Colonic mucosa (tissue), 4 donors: ENCODE data around the gene CMC2. TPM values are rescaled to one million over a fixed set of nuclear protein-coding genes. Genes with fewer than 3 reads are reported as not detected.

Experiments
- DNase-seq: peaks from one replicate; pipeline ENCODE4 v3.0.0-alpha.2; 2020
- H3K27ac ChIP-seq: fragments of 200-600 bp; one replicate; pipeline ENCODE4 v1.8.0; 2021
- H3K27me3 ChIP-seq: fragments of 200-600 bp; one replicate; pipeline ENCODE4 v1.8.0; 2021
- H3K36me3 ChIP-seq: fragments of 200-600 bp; one replicate; pipeline ENCODE4 v1.8.0; 2021
- H3K4me1 ChIP-seq: fragments of 200-600 bp; one replicate; pipeline ENCODE4 v1.8.0; 2021; ENCODE audit warnings: mild to moderate bottlenecking
- H3K4me3 ChIP-seq: fragments of 200-600 bp; one replicate; pipeline ENCODE4 v1.8.0; 2021
- H3K9ac ChIP-seq, 2 donors: one replicate each; pipeline ENCODE4 v1.7.0; 2013; ENCODE audit warnings: control low read depth in 2 of 2, low read depth in 2 of 2, low read length in 2 of 2
- H3K9me3 ChIP-seq: fragments of 200-600 bp; one replicate; pipeline ENCODE4 v1.8.0; 2021
- intact Hi-C: fragments of 100-400 bp; cut with DNase I; formaldehyde crosslinking; loops from one replicate; pipeline ENCODE4 v1.14.1; 2022
- total RNA-seq, 2 donors: library from RNA; stranded (reverse); fragmentation: NEBNext Ultra II Directional in 1 of 2; extraction: Animal tissue kit (Norgen Biotek cat#: 25700) in 1 of 2; gene quantifications; one replicate each; pipeline ENCODE4 v1.2.1, GENCODE V29; 2021
- TF ChIP-seq, protein P1 (sequence below): fragments of 200-600 bp; IDR thresholded peaks from one replicate; pipeline ENCODE4 v1.8.0; 2022; ENCODE audit warnings: antibody characterized with exemption, mild to moderate bottlenecking
- donor health status: healthy.
- donor health status: DM: no; HTN: no; CAD: no.
- donor health status: DM: no; HTN: no; CAD: no.

The CMC2 gene
- total RNA-seq, 2 donors from 2014 or later = 59.4 to 81.6 TPM

DNA sequence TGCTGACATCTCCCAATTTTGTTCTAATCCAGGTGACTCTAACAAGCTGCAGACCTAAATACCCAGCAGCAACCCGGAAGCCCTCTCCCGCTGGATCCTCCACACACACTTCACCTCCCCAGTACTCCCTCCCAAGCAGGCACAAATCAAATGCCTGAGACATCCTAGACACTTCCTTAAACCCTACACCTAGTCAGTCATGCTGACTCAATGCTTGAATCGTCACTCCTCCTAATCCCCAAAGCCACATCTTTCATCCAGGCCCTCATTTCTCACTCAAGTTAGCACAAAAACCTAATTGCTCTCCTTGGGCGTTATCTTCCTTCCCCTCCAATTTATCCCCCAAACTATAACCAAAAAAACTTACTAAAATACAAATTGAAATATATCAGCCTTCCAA is 32.7 kb downstream of the CMC2 start:
- Histone ChIP-seq H3K9me3 (no peaks in the 10 kb centered on the region), H3K36me3 (no peaks in the 10 kb centered on the region)
- TF ChIP-seq, protein P1, sequence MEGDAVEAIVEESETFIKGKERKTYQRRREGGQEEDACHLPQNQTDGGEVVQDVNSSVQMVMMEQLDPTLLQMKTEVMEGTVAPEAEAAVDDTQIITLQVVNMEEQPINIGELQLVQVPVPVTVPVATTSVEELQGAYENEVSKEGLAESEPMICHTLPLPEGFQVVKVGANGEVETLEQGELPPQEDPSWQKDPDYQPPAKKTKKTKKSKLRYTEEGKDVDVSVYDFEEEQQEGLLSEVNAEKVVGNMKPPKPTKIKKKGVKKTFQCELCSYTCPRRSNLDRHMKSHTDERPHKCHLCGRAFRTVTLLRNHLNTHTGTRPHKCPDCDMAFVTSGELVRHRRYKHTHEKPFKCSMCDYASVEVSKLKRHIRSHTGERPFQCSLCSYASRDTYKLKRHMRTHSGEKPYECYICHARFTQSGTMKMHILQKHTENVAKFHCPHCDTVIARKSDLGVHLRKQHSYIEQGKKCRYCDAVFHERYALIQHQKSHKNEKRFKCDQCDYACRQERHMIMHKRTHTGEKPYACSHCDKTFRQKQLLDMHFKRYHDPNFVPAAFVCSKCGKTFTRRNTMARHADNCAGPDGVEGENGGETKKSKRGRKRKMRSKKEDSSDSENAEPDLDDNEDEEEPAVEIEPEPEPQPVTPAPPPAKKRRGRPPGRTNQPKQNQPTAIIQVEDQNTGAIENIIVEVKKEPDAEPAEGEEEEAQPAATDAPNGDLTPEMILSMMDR = no peak

DNA sequence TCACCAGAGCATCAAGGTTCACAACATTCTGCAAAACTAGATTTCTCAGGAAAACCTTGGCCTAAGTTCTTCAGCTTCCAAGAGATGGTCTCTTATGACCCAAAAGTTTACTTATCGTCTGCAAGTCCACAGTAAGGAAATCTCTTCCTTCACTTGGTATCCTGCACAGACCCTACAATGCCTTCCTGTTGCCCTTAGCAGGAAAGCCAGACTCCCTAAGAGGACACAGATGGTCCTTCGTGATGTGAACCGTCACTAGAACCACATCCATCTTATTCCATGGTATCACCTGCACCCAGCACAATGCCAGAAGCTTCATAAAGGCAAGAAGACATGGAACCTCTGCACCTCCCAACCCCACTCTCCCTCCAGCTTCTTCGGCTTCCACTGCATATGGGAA is 34.1 kb downstream of the CMC2 start:
- DNase-seq = no peak
- H3K4me1 ChIP-seq = no peaks in the 10 kb centered on the region
- H3K9me3 ChIP-seq = no peaks in the 10 kb centered on the region
- no peak overlapping the region for H3K27ac ChIP-seq
- no peaks in the 10 kb centered on the region for H3K36me3 ChIP-seq
- no peak overlapping the region for H3K4me3 ChIP-seq
- H3K9ac ChIP-seq = no peak overlapping the region
- no peaks in the 10 kb centered on the region for H3K27me3 ChIP-seq
- TF ChIP-seq, protein P1 = no peak
- intact Hi-C loops = no loop called here

More for the DNA sequence above, 32.7 kb downstream of the CMC2 start:
- H3K27me3 ChIP-seq = no peaks in the 10 kb centered on the region
- no peak overlapping the region for H3K9ac ChIP-seq
- intact Hi-C loops = no loop called here
- DNase-seq = no peak
- H3K27ac ChIP-seq = no peak overlapping the region
- H3K4me1 ChIP-seq = no peaks in the 10 kb centered on the region
- no peak overlapping the region for H3K4me3 ChIP-seq

DNA sequence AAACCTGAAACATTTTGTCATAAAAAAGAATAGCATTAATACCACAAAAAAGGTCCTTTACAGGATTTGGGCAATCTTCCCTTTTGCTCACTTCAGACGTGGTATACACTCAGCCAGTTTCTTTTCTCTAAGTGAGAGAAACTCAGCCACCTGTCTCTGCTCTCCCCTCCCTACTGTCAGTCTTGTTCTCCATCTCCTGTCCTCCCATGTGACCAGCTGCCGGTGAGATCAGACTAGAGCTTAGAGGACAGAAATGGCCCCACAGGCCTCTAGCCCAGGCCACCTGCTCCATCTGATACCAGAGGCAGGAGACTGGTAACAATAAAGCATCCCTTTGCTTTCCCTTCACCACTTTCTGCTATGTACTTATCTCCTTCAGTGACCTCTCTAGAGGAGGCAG is 34.9 kb downstream of the CMC2 start:
- DNase-seq = no peak
- TF ChIP-seq, protein P1 = no peak
- H3K36me3 ChIP-seq = no peaks in the 10 kb centered on the region

DNA sequence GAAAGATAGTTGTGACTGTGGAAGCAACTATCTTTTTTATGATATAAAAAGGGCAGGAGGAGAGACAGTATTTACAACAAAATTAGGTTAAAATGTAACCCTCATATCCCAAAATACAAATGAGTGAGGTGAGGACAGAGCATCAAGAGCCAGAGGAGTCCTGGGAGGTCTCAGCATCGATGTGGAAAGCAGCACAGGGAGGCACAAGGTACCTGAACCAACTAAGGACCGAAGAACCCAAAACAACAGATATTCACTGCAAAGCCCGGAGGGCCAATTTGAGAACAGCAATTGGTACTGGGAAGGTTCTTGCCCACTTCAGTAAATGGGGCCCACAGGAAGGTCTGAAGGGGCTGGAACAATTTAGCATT is 37.6 kb downstream of the CMC2 start:
- Histone ChIP-seq H3K36me3 (no peaks in the 10 kb centered on the region), H3K4me1 (no peaks in the 10 kb centered on the region), H3K9ac (no peak overlapping the region), H3K9me3 (no peaks in the 10 kb centered on the region), H3K27ac (no peak overlapping the region), H3K4me3 (no peak overlapping the region), H3K27me3 (no peaks in the 10 kb centered on the region)
- no peak for DNase-seq
- intact Hi-C loops = no loop called here
- TF ChIP-seq, protein P1 = no peak

More for the DNA sequence above, 34.9 kb downstream of the CMC2 start:
- H3K9me3 ChIP-seq = no peaks in the 10 kb centered on the region
- H3K9ac ChIP-seq = no peak overlapping the region
- H3K27me3 ChIP-seq = no peaks in the 10 kb centered on the region
- no peak overlapping the region for H3K4me3 ChIP-seq
- intact Hi-C loops = no loop called here
- H3K4me1 ChIP-seq = no peaks in the 10 kb centered on the region
- H3K27ac ChIP-seq = no peak overlapping the region

DNA sequence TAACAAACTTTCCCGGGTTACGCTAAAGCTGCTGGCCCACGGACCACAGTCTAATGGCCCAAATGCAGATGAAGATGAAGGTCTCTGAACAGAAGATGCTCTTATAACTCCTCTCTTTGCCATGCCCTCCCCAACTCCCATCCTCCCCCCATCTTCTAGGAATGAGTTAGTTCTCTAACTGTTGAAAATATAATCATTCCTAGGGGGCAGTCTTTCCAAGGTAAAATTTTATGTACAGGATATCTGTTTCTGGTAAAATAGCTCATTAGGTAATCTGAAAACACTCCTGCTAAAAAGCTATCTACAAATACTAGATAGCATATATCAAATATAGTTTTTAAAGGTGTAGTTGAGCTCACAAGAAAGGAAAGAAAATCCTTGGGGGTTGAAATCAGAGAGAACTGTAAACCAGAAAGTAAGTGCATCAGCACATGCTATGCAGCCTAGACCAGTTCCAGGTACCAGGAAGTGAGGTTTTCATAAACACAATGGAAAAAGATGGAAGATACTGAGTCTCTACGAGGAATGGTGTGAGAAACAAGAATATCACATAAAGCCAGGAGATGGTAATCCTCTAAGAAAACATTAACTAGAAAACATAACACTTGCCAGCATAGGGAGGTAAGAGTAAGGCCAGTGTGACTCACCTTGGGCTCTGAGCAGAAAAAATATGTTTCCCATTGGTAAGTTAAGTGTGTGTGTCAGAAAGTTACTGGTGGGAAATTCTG is 38.1 kb downstream of the CMC2 start:
- Histone ChIP-seq H3K27ac (no peak overlapping the region), H3K36me3 (no peaks in the 10 kb centered on the region), H3K4me1 (no peaks in the 10 kb centered on the region), H3K9me3 (no peaks in the 10 kb centered on the region), H3K4me3 (no peak overlapping the region), H3K27me3 (no peaks in the 10 kb centered on the region), H3K9ac (no peak overlapping the region)
- DNase-seq = no peak
- intact Hi-C loops = no loop called here
- TF ChIP-seq, protein P1 = no peak
